GM12892 (cell line): ENCODE results near the gene EFNB3.

Experiments
- POLR2A ChIP-seq: IDR thresholded peaks from 2 replicates; pipeline ENCODE4 v1.6.1; 2011; ENCODE audit warnings: low read depth, low read length, control low read depth
- POLR2AphosphoS5 ChIP-seq: IDR thresholded peaks from 2 replicates; pipeline ENCODE4 v1.6.1; 2011; ENCODE audit warnings: low read depth, low read length, control low read depth

GRCh38 chr17:7742729-7743128, 37.7 kb downstream of the EFNB3 start:
- no peak for TF ChIP-seq POLR2AphosphoS5
- no peak for TF ChIP-seq POLR2A
